ENCODE results near the gene HTT. TPM values are rescaled to one million over a fixed set of nuclear protein-coding genes. Genes with fewer than 3 reads are reported as not detected.

HTT gene
- total RNA-seq, 1 experiment from 2014 or later = 18.4 TPM

GRCh38 chr4:3107271-3107670 is 32.8 kb downstream of the HTT start:
- no peak overlapping the region for H3K9ac ChIP-seq (ENCODE audit: low read length)
- H3K4me2 ChIP-seq (ENCODE audit: low read length) = no peak overlapping the region
- no peak overlapping the region for H2AFZ ChIP-seq (ENCODE audit: low read length)
- no peaks in the 10 kb centered on the region for H4K20me1 ChIP-seq (ENCODE audit: low read length)
- ATAC-seq (no peak), DNase-seq (no peak)
- no peaks in the 10 kb centered on the region for H3K9me3 ChIP-seq (ENCODE audit: low read length)
- ChIA-PET POLR2A (ENCODE audit: unreplicated experiment) (no interaction called here), CTCF (interaction anchor here (0.5 kb wide), 1 partner anchor 61 kb away, joined by 4 read pairs; no protein-coding TSS in a partner anchor)
- no peaks in the 10 kb centered on the region for H3K79me2 ChIP-seq (ENCODE audit: low read length)
- peaks cover 19% of the 10 kb centered on the region for H3K4me1 ChIP-seq (ENCODE audit: insufficient read depth, low read length)
- H3F3A ChIP-seq (ENCODE audit: low read length, unreplicated experiment) = no peaks in the 10 kb centered on the region
- intact Hi-C loops (cut with micrococcal nuclease) = loop anchor here (2.0 kb wide), 1 partner anchor 38 kb away; no protein-coding TSS in a partner anchor
- H3K36me3 ChIP-seq (ENCODE audit: low read depth, low read length) = peaks cover 15% of the 10 kb centered on the region
- BruUV-seq (replicated peaks) = no TSS peak
- no peak overlapping the region for H3K4me3 ChIP-seq (ENCODE audit: low read length)
- TF ChIP-seq CTCF (conservative IDR thresholded peaks at IDR 0.05; ENCODE audit: low read depth, low read length) (no peak), EZH2phosphoT487 (IDR thresholded peaks at IDR 0.05; ENCODE audit: borderline replicate concordance, low read length) (no peak), EZH2 (IDR thresholded peaks at IDR 0.05; ENCODE audit: low read length, unreplicated experiment) (no peak)
- no peaks in the 10 kb centered on the region for H3K9me2 ChIP-seq (replicated peaks; ENCODE audit: low read length)
- no peaks in the 10 kb centered on the region for H3K27me3 ChIP-seq (ENCODE audit: low read length)
- H3K27ac ChIP-seq (ENCODE audit: low read length) = no peak overlapping the region

- TF ChIP-seq EZH2 (IDR thresholded peaks at IDR 0.05; ENCODE audit: low read length, unreplicated experiment) (no peak), CTCF (conservative IDR thresholded peaks at IDR 0.05; ENCODE audit: low read depth, low read length) (no peak), EZH2phosphoT487 (IDR thresholded peaks at IDR 0.05; ENCODE audit: borderline replicate concordance, low read length) (no peak)
- no peak for DNase-seq
- peaks cover 15% of the 10 kb centered on the region for H3K36me3 ChIP-seq (ENCODE audit: low read depth, low read length)
- H3K27me3 ChIP-seq (ENCODE audit: low read length) = no peaks in the 10 kb centered on the region
- H3K79me2 ChIP-seq (ENCODE audit: low read length) = no peaks in the 10 kb centered on the region
- no peak for ATAC-seq
- ChIA-PET CTCF (no interaction called here), POLR2A (ENCODE audit: unreplicated experiment) (no interaction called here)
- H3F3A ChIP-seq (ENCODE audit: low read length, unreplicated experiment) = no peaks in the 10 kb centered on the region
- H3K9me2 ChIP-seq (replicated peaks; ENCODE audit: low read length) = no peaks in the 10 kb centered on the region
- no peak overlapping the region for H3K9ac ChIP-seq (ENCODE audit: low read length)
- peaks cover 22% of the 10 kb centered on the region for H3K4me1 ChIP-seq (ENCODE audit: insufficient read depth, low read length)
- no peak overlapping the region for H3K4me2 ChIP-seq (ENCODE audit: low read length)
- H3K4me3 ChIP-seq (ENCODE audit: low read length) = no peak overlapping the region
- intact Hi-C loops (cut with micrococcal nuclease) = loop anchor here (2.0 kb wide), 1 partner anchor 37 kb away; no protein-coding TSS in a partner anchor
- BruUV-seq (replicated peaks) = no TSS peak
- H4K20me1 ChIP-seq (ENCODE audit: low read length) = no peaks in the 10 kb centered on the region
- no peak overlapping the region for H3K27ac ChIP-seq (ENCODE audit: low read length)
- no peak overlapping the region for H2AFZ ChIP-seq (ENCODE audit: low read length)
- no peaks in the 10 kb centered on the region for H3K9me3 ChIP-seq (ENCODE audit: low read length)
These were observed 33.2 kb downstream of the HTT start for GRCh38 chr4:3107691-3108121.

GRCh38 chr4:3108211-3108610 is 33.7 kb downstream of the HTT start:
- no peak overlapping the region for H3K4me2 ChIP-seq (ENCODE audit: low read length)
- ChIA-PET CTCF (no interaction called here), POLR2A (ENCODE audit: unreplicated experiment) (no interaction called here)
- H3K27ac ChIP-seq (ENCODE audit: low read length) = no peak overlapping the region
- H3K9me2 ChIP-seq (replicated peaks; ENCODE audit: low read length) = no peaks in the 10 kb centered on the region
- no peaks in the 10 kb centered on the region for H3K27me3 ChIP-seq (ENCODE audit: low read length)
- H4K20me1 ChIP-seq (ENCODE audit: low read length) = no peaks in the 10 kb centered on the region
- H3K9ac ChIP-seq (ENCODE audit: low read length) = no peak overlapping the region
- TF ChIP-seq EZH2 (IDR thresholded peaks at IDR 0.05; ENCODE audit: low read length, unreplicated experiment) (no peak), EZH2phosphoT487 (IDR thresholded peaks at IDR 0.05; ENCODE audit: borderline replicate concordance, low read length) (no peak), CTCF (conservative IDR thresholded peaks at IDR 0.05; ENCODE audit: low read depth, low read length) (no peak)
- intact Hi-C loops (cut with micrococcal nuclease) = no loop called here
- H3K4me1 ChIP-seq (ENCODE audit: insufficient read depth, low read length) = peaks cover 26% of the 10 kb centered on the region
- DNase-seq (no peak), ATAC-seq (no peak)
- H3F3A ChIP-seq (ENCODE audit: low read length, unreplicated experiment) = no peaks in the 10 kb centered on the region
- no peak overlapping the region for H3K4me3 ChIP-seq (ENCODE audit: low read length)
- H3K36me3 ChIP-seq (ENCODE audit: low read depth, low read length) = peaks cover 15% of the 10 kb centered on the region
- no peaks in the 10 kb centered on the region for H3K9me3 ChIP-seq (ENCODE audit: low read length)
- BruUV-seq (replicated peaks) = no TSS peak
- no peak overlapping the region for H2AFZ ChIP-seq (ENCODE audit: low read length)
- no peaks in the 10 kb centered on the region for H3K79me2 ChIP-seq (ENCODE audit: low read length)
